Measurements from ENCODE around the gene WDR7. TPM values are rescaled to one million over a fixed set of nuclear protein-coding genes. Genes with fewer than 3 reads are reported as not detected.

WDR7 gene
- total RNA-seq, 4 donors from 2014 or later = 23.1 to 48.6 (median 30.3) TPM

- Histone ChIP-seq H3K9me3 (no peaks in the 10 kb centered on the region), H3K36me3 (no peaks in the 10 kb centered on the region), H3K4me3 (no peak overlapping the region), H3K27ac (replicated peaks in 1 of 4) (no peak overlapping the region), H3K27me3 (no peaks in the 10 kb centered on the region), H3K4me1 (peaks cover 5 to 25% (median 14%) of the 10 kb centered on the region in 4 donors)
- intact Hi-C loops (cut with DNase I) = no loop called here
- no peak for DNase-seq (ENCODE audit: extremely low spot score)
- TF ChIP-seq POLR2A (IDR thresholded peaks at IDR 0.05; ENCODE audit: low read depth) = no peak
- TF ChIP-seq, protein P1, sequence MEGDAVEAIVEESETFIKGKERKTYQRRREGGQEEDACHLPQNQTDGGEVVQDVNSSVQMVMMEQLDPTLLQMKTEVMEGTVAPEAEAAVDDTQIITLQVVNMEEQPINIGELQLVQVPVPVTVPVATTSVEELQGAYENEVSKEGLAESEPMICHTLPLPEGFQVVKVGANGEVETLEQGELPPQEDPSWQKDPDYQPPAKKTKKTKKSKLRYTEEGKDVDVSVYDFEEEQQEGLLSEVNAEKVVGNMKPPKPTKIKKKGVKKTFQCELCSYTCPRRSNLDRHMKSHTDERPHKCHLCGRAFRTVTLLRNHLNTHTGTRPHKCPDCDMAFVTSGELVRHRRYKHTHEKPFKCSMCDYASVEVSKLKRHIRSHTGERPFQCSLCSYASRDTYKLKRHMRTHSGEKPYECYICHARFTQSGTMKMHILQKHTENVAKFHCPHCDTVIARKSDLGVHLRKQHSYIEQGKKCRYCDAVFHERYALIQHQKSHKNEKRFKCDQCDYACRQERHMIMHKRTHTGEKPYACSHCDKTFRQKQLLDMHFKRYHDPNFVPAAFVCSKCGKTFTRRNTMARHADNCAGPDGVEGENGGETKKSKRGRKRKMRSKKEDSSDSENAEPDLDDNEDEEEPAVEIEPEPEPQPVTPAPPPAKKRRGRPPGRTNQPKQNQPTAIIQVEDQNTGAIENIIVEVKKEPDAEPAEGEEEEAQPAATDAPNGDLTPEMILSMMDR (IDR thresholded peaks at IDR 0.05) = no peak
- TF ChIP-seq POLR2AphosphoS5 (IDR thresholded peaks at IDR 0.05) = no peak
- TF ChIP-seq EP300 (IDR thresholded peaks at IDR 0.05) = no peak
- WGBS = 92% methylated on average over 4 of the region's 4 CpGs
These were observed 294.3 kb downstream of the WDR7 start for GRCh38 chr18:56945171-56946083.

- DNase-seq (ENCODE audit: extremely low spot score) = no peak
- no peaks in the 10 kb centered on the region for H3K9me3 ChIP-seq
- no peaks in the 10 kb centered on the region for H3K27me3 ChIP-seq
- H3K4me3 ChIP-seq = no peak overlapping the region
- no peaks in the 10 kb centered on the region for H3K36me3 ChIP-seq
- WGBS = 64% methylated on average over 6 of the region's 6 CpGs
- intact Hi-C loops (cut with DNase I) = no loop called here
- peaks cover 5 to 31% (median 19%) of the 10 kb centered on the region in 4 donors for H3K4me1 ChIP-seq
- no peak overlapping the region for H3K27ac ChIP-seq (replicated peaks in 1 of 4)
- TF ChIP-seq, protein P1 (IDR thresholded peaks at IDR 0.05) = no peak
- TF ChIP-seq POLR2AphosphoS5 (IDR thresholded peaks at IDR 0.05) (no peak), EP300 (IDR thresholded peaks at IDR 0.05) (no peak), POLR2A (IDR thresholded peaks at IDR 0.05; ENCODE audit: low read depth) (no peak)
These were observed 296.1 kb downstream of the WDR7 start for GRCh38 chr18:56947236-56947635.

DNA sequence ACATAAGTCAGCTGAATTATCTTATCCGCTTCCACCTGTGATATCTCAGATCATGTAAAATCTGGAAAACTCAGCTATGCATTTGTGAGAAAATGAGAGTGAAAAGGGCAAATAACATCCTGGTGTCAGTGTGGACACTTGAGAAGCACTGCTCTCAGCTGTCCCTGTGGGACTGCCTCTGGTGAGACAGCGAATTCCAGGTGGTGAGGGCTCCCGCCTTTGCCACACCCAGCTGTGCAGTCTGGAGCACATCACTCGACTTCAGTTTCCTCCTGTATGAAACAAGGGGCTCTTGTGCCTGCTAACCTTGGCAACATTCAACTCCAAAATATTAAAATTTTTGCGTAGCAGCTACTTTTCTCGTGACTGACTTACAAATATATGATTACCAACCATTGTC is 300.9 kb downstream of the WDR7 start:
- DNase-seq (ENCODE audit: extremely low spot score) = no peak
- WGBS = 91% methylated on average over 6 of the region's 6 CpGs

GRCh38 chr18:56953428-56954198 is 302.5 kb downstream of the WDR7 start:
- Histone ChIP-seq H3K27me3 (no peaks in the 10 kb centered on the region), H3K9me3 (no peaks in the 10 kb centered on the region), H3K27ac (replicated peaks in 1 of 4) (no peak overlapping the region), H3K4me3 (no peak overlapping the region), H3K4me1 (peaks cover 5 to 20% (median 12%) of the 10 kb centered on the region in 4 donors), H3K36me3 (no peaks in the 10 kb centered on the region)
- DNase-seq (ENCODE audit: extremely low spot score) = no peak
- TF ChIP-seq, protein P1 (IDR thresholded peaks at IDR 0.05) = no peak
- TF ChIP-seq POLR2AphosphoS5 (IDR thresholded peaks at IDR 0.05) (no peak), POLR2A (IDR thresholded peaks at IDR 0.05; ENCODE audit: low read depth) (no peak), EP300 (IDR thresholded peaks at IDR 0.05) (no peak)
- WGBS = 94% methylated on average over 3 of the region's 3 CpGs
- intact Hi-C loops (cut with DNase I) = no loop called here

More for the DNA sequence above, 300.9 kb downstream of the WDR7 start:
- no peak overlapping the region for H3K4me3 ChIP-seq
- H3K9me3 ChIP-seq = no peaks in the 10 kb centered on the region
- H3K36me3 ChIP-seq = no peaks in the 10 kb centered on the region
- peaks cover 5 to 26% (median 15%) of the 10 kb centered on the region in 4 donors for H3K4me1 ChIP-seq
- intact Hi-C loops (cut with DNase I) = no loop called here
- H3K27me3 ChIP-seq = no peaks in the 10 kb centered on the region
- TF ChIP-seq POLR2A (IDR thresholded peaks at IDR 0.05; ENCODE audit: low read depth) (no peak), POLR2AphosphoS5 (IDR thresholded peaks at IDR 0.05) (no peak), EP300 (IDR thresholded peaks at IDR 0.05) (no peak)
- TF ChIP-seq, protein P1 (IDR thresholded peaks at IDR 0.05) = no peak
- H3K27ac ChIP-seq (replicated peaks in 1 of 4) = no peak overlapping the region
